Activated T-cell treated with anti-CD3 and anti-CD28 coated beads, Interleukin-2, amount 50 U/mL, for 24 hours (primary cell): ENCODE results near the gene RNPEPL1.

Experiments used
- DNase-seq: peaks from one replicate; pipeline ENCODE4 v3.0.0-alpha.2; 2020
- H3K27ac Mint-ChIP-seq: 2 replicates; pipeline ENCODE4 v1.8.0; 2020; ENCODE audit warnings: mild to moderate bottlenecking, mixed read lengths
- H3K27me3 Mint-ChIP-seq: 2 replicates; pipeline ENCODE4 v1.8.0; 2020; ENCODE audit warnings: mixed read lengths
- H3K36me3 Mint-ChIP-seq: 2 replicates; pipeline ENCODE4 v1.8.0; 2020; ENCODE audit warnings: low read depth, mixed read lengths
- H3K4me1 Mint-ChIP-seq: 2 replicates; pipeline ENCODE4 v1.8.0; 2020; ENCODE audit warnings: low read depth, mixed read lengths
- H3K4me3 Mint-ChIP-seq: 2 replicates; pipeline ENCODE4 v1.8.0; 2020; ENCODE audit warnings: mild to moderate bottlenecking, moderate library complexity, mixed read lengths
- H3K9me3 Mint-ChIP-seq: 2 replicates; pipeline ENCODE4 v1.8.0; 2020; ENCODE audit warnings: mixed read lengths

Gene RNPEPL1

GRCh38 chr2:240566203-240567136 lies 1.8 kb upstream of the RNPEPL1 start:
- peaks cover 82% of the 10 kb centered on the region for H3K4me1 Mint-ChIP-seq
- no peaks in the 10 kb centered on the region for H3K9me3 Mint-ChIP-seq
- DNase-seq = peak; percentile 96
- H3K27me3 Mint-ChIP-seq = no peaks in the 10 kb centered on the region
- peak overlapping the region; percentile 98 for H3K27ac Mint-ChIP-seq
- peaks cover 63% of the 10 kb centered on the region for H3K36me3 Mint-ChIP-seq
- H3K4me3 Mint-ChIP-seq = peak overlapping the region; percentile 93

- H3K27me3 Mint-ChIP-seq = no peaks in the 10 kb centered on the region
- peaks cover 77% of the 10 kb centered on the region for H3K4me1 Mint-ChIP-seq
- H3K9me3 Mint-ChIP-seq = no peaks in the 10 kb centered on the region
- peak; percentile 59 for DNase-seq
- H3K36me3 Mint-ChIP-seq = peaks cover 60% of the 10 kb centered on the region
- peak overlapping the region; percentile 93 for H3K4me3 Mint-ChIP-seq
- H3K27ac Mint-ChIP-seq = peak overlapping the region; percentile 92
Observed at GRCh38 chr2:240567137-240567871, 980 bp upstream of the RNPEPL1 start.

GRCh38 chr2:240568678-240569522 lies 616 bp downstream of the RNPEPL1 start:
- peaks cover 61% of the 10 kb centered on the region for H3K4me1 Mint-ChIP-seq
- H3K27me3 Mint-ChIP-seq = no peaks in the 10 kb centered on the region
- peak; percentile 69 for DNase-seq
- H3K9me3 Mint-ChIP-seq = no peaks in the 10 kb centered on the region
- peaks cover 50% of the 10 kb centered on the region for H3K36me3 Mint-ChIP-seq
- peak overlapping the region; percentile 87 for H3K27ac Mint-ChIP-seq
- peak overlapping the region; percentile 82 for H3K4me3 Mint-ChIP-seq

- DNase-seq = no peak
- Mint-ChIP-seq H3K4me1 (peaks cover 55% of the 10 kb centered on the region), H3K27ac (peak overlapping the region; percentile 76), H3K4me3 (peak overlapping the region; percentile 82), H3K36me3 (peaks cover 46% of the 10 kb centered on the region), H3K9me3 (no peaks in the 10 kb centered on the region), H3K27me3 (no peaks in the 10 kb centered on the region)
Observed at GRCh38 chr2:240569523-240569997, 1.3 kb downstream of the RNPEPL1 start.

- H3K9me3 Mint-ChIP-seq = no peaks in the 10 kb centered on the region
- H3K27me3 Mint-ChIP-seq = no peaks in the 10 kb centered on the region
- H3K27ac Mint-ChIP-seq = no peak overlapping the region
- no peak for DNase-seq
- H3K4me3 Mint-ChIP-seq = peak overlapping the region; percentile 82
- peaks cover 50% of the 10 kb centered on the region for H3K4me1 Mint-ChIP-seq
- peaks cover 45% of the 10 kb centered on the region for H3K36me3 Mint-ChIP-seq
Observed at GRCh38 chr2:240569998-240570530, 1.8 kb downstream of the RNPEPL1 start.

GRCh38 chr2:240570531-240571313 lies 2.4 kb downstream of the RNPEPL1 start:
- peaks cover 47% of the 10 kb centered on the region for H3K36me3 Mint-ChIP-seq
- H3K4me1 Mint-ChIP-seq = peaks cover 43% of the 10 kb centered on the region
- no peaks in the 10 kb centered on the region for H3K9me3 Mint-ChIP-seq
- H3K27ac Mint-ChIP-seq = peak overlapping the region; percentile 77
- DNase-seq = peak; percentile 34
- no peaks in the 10 kb centered on the region for H3K27me3 Mint-ChIP-seq
- no peak overlapping the region for H3K4me3 Mint-ChIP-seq

- Mint-ChIP-seq H3K4me3 (no peak overlapping the region), H3K4me1 (peaks cover 38% of the 10 kb centered on the region), H3K27me3 (no peaks in the 10 kb centered on the region), H3K9me3 (no peaks in the 10 kb centered on the region), H3K36me3 (peaks cover 52% of the 10 kb centered on the region), H3K27ac (peak overlapping the region; percentile 77)
- peak; percentile 27 for DNase-seq
Observed at GRCh38 chr2:240571314-240571973, 3.2 kb downstream of the RNPEPL1 start.

- H3K9me3 Mint-ChIP-seq = no peaks in the 10 kb centered on the region
- peaks cover 57% of the 10 kb centered on the region for H3K36me3 Mint-ChIP-seq
- DNase-seq = peak; percentile 29
- no peak overlapping the region for H3K4me3 Mint-ChIP-seq
- peaks cover 31% of the 10 kb centered on the region for H3K4me1 Mint-ChIP-seq
- no peaks in the 10 kb centered on the region for H3K27me3 Mint-ChIP-seq
- H3K27ac Mint-ChIP-seq = peak overlapping the region; percentile 61
Observed at GRCh38 chr2:240572141-240573031, 4.1 kb downstream of the RNPEPL1 start.

- no peak overlapping the region for H3K4me3 Mint-ChIP-seq
- DNase-seq = no peak
- peaks cover 57% of the 10 kb centered on the region for H3K36me3 Mint-ChIP-seq
- H3K27ac Mint-ChIP-seq = no peak overlapping the region
- no peaks in the 10 kb centered on the region for H3K27me3 Mint-ChIP-seq
- H3K9me3 Mint-ChIP-seq = no peaks in the 10 kb centered on the region
- peaks cover 27% of the 10 kb centered on the region for H3K4me1 Mint-ChIP-seq
Observed at GRCh38 chr2:240573071-240573515, 4.8 kb downstream of the RNPEPL1 start.

- Mint-ChIP-seq H3K27ac (no peak overlapping the region), H3K9me3 (no peaks in the 10 kb centered on the region), H3K4me1 (peaks cover 29% of the 10 kb centered on the region), H3K4me3 (no peak overlapping the region), H3K27me3 (no peaks in the 10 kb centered on the region), H3K36me3 (peaks cover 61% of the 10 kb centered on the region)
- DNase-seq = no peak
Observed at GRCh38 chr2:240573516-240574385, 5.5 kb downstream of the RNPEPL1 start.

GRCh38 chr2:240574386-240575100 lies 6.3 kb downstream of the RNPEPL1 start:
- H3K9me3 Mint-ChIP-seq = no peaks in the 10 kb centered on the region
- peaks cover 33% of the 10 kb centered on the region for H3K4me1 Mint-ChIP-seq
- DNase-seq = no peak
- no peaks in the 10 kb centered on the region for H3K27me3 Mint-ChIP-seq
- no peak overlapping the region for H3K27ac Mint-ChIP-seq
- peaks cover 61% of the 10 kb centered on the region for H3K36me3 Mint-ChIP-seq
- H3K4me3 Mint-ChIP-seq = no peak overlapping the region
